SK-N-MC (cell line): ENCODE measurements around the gene POT1.

Experiments
- EZH2 ChIP-seq: fragments of 200-600 bp; sonication (generic); IDR thresholded peaks from one replicate; pipeline ENCODE4 v1.6.1; 2017; ENCODE audit warnings: antibody characterized with exemption
- POLR2AphosphoS5 ChIP-seq: IDR thresholded peaks from 2 replicates; pipeline ENCODE4 v1.6.1; 2012; ENCODE audit warnings: mild to moderate bottlenecking, low read depth, low read length, borderline replicate concordance

DNA sequence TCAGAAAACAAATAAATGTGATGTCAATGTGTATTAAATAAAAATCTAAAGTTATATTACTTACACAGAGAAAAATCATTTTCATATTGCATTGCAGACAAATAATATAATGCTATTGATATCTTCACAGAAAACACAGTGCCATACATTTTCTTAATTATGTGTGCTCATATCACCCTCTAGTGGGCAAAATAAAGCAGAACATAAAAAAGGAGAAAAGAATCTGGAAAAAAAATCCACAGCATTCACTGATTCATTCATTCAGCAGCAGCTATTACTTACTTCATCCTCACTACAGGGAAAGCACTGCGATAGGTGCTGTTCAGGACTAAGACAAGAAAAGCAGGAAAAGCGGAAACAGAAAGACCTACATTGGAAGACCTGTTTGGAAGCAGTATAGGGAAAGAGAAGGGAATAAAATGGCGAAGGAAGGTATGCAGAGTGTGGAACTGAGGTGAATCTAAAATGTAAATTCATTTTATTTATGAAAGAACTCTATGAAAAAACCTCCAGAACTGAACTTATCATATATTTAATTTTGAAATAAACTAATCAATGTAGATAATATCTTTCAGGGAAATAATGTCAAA lies 73.2 kb downstream of the POT1 start:
- no peak for TF ChIP-seq EZH2
- TF ChIP-seq POLR2AphosphoS5, result no peak
